Hematopoietic multipotent progenitor cell (in vitro differentiated cells): Measurements from ENCODE around the gene NXNL2. TPM values are rescaled to one million over a fixed set of nuclear protein-coding genes. Genes with fewer than 3 reads are reported as not detected.
A peak's percentile ranks its signal among the peaks of the same experiment; 100 is the strongest.

ENCODE experiments used
- DNase-seq, 3 donors: peaks; one replicate each; pipeline ENCODE4 v3.0.0-alpha.2; 2011 to 2015; ENCODE audit warnings: low read depth in 2 of 3, low spot score in 2 of 3
- total RNA-seq: library from RNA; depleted of rRNA; stranded (reverse); fragments of >200 nt; gene quantifications from one replicate; pipeline ENCODE4 v1.2.3, GENCODE V29; 2012

Gene NXNL2
- total RNA-seq, 1 donor = 0.54 TPM

DNA sequence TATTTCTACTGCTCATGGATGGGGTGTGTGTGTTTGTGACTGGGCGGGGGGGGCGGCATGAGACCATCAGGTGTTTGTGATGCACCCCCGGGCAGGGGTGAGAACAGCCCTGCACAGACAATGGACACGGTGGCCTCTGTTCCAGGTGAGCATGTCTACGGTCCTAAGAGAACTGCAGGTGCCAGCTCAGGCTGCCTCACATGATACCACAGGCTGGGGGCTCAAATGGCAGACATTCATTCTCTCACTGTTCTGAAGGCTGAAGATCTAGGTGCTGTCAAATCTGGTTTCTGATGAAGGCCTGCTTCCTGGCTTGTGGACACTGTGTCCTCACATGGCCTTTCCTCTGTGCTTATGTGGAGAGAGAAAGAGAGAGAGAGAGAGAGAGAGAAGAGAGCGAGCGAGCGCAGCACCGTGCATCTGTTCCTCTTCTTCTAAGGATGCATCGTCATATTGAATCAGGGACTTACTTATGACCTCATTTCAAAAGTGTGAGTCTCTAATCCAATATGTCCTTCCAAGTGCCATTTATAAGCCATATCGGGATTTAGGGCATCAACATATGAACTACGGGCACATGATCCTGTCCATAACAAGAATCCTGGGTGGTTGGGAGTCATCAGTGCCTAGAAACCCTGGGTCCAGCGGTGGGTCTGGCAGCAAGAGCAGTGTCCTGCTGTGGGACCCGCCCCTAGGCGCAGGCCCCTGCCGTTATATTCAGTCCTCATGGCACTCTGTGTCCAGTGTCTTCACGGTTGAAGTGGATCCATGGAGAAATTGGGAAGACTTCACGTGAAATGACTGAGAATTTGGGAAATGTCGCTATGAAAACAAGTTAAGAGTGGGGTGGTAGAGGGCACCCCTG is 42.5 kb downstream of the NXNL2 start:
- DNase-seq = no peak

GRCh38 chr9:88578121-88579049 is 43.4 kb downstream of the NXNL2 start:
- peak; percentile 32 to 59 (median 50) for DNase-seq

DNA sequence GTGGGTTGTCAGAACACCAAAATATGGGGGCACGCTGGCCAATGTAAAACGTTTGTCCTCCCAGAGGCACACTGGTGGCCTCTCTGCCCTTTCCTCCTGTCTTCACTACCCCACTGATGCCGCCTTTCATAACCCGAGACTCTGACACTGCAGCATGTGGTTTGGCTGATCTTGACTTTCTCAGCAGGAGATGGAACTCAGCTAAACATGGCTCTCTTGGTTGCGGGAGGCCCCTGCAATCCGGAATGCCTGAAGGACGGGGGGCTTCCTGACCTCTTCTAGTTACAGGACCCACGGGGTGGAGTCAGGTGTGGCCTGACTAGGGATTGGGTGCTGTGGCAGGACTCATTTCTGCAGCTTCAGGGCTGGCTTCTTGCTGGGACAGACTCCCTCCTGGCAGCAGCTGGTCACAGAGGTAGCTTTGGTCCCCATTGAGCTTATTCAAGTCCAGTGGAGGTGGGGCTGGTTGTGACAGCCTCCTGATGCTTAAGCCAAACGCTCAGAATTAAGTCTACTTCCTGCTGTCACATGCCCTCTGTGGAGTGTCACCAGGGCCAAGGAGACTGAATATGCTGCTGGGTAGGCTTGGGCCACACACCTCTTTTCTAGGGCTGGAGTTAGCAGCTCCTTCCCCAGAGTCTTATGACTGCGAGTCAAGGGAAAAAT is 44.2 kb downstream of the NXNL2 start:
- DNase-seq = no peak

DNA sequence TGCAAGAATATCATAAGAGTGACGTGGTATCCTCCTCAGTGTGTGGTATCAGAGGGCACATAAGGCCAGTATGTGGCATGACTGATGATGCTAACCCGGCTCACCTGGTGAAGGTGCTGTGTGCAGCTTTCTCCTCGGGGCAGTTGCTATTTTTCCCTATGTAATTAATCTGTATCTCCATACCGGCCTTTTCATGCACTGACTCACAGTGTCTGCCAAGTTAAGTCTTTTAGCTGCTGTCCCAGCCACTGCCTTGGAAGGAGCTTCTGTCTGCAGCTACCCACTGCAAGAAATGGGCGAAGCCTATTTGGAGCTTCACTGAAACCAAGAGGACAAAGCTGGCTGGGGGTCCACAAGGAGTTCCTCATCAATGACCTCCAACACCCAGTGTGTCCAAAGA is 46.0 kb downstream of the NXNL2 start:
- DNase-seq = no peak

GRCh38 chr9:88583901-88584596 is 49.1 kb downstream of the NXNL2 start:
- DNase-seq = peak in 1 of 3 donors; percentile 27

- DNase-seq = no peak
Observed at GRCh38 chr9:88585426-88585825, 50.4 kb downstream of the NXNL2 start.

GRCh38 chr9:88586452-88586851 is 51.5 kb downstream of the NXNL2 start:
- DNase-seq = no peak

GRCh38 chr9:88587182-88587581 is 52.2 kb downstream of the NXNL2 start:
- DNase-seq = no peak

DNA sequence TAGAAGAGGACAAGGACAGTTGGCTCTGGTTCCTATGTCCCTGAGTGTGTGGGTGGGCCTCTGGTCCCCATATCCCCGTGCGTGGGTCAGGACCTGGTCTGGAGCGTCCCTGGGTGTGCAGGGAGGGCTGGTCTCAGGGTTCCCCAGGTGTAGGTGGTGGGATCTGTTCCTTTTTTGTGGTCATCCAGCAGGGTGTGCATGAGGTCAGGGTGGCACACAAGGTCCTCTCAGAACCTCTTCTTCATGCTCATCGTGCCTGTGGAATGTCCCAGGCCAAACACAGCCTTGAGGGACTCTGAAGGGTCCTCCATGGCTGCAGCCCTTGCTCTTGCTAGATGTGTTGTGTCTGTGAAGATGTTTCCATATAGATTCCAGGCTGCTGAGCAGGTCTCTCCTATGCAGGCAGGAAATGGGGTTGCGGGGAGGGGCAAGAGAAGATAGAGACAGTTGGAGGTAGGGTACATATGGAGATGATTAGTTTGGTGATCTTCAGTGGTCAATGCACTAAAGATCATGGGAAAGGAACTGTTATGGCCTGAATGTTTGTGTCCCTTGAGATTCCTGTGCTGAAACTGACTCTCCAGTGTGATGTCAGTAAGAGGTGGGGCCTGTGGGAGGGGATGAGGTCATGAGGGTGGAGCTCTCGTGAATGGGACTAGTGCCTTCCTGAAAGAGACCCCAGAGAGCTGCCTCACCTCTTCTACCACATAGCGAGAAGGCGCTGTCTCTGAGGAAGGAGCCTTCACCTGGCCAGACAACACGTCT is 53.1 kb downstream of the NXNL2 start:
- no peak for DNase-seq

DNA sequence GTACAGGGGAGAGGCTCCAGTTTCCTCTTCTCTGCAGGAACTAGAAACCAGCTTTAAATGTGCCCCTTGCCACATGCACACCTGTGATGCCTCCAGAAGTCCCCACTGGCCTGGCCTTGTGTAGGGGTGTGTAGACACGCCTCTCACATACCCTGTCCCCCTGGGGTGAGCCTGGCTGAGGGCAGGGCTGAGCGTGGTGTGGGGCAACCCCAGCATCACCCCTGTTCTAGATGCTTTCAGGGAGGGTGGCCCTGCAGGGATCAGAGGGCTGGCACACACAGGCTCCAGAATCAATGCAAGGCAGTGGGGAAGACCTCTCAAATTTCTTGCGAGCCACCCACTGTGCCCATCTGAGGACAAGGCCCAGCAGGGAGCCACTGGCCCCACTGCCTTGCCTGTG is 54.7 kb downstream of the NXNL2 start:
- no peak for DNase-seq

DNA sequence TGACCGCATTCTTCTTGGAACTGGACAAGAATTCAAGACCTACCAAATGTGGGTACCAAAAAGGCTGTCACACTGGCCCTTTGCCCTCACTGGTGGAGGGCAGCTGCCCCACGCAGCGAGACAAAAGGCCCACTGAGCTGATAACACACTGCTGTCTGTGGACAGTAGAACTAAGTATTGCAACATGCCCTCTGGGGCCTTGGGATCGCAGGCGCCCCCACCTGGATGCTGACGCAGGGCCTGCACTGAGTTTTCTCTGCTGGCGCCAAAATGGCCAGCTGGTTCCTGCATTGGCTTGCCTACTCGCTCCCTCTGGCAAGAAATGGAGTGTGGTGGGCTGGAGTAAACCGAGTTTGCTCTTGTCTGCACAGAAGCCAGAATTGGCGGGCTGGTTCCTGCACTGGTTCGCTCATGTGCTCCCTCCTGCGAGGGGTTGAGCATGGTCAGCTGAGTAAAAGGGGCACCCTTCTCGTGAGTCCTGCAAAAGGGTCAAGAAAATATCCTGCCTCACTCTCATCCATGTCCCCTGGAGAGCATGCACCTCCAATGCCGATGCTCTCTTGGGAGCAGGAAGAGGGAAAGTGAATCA is 55.7 kb downstream of the NXNL2 start:
- DNase-seq = no peak

DNA sequence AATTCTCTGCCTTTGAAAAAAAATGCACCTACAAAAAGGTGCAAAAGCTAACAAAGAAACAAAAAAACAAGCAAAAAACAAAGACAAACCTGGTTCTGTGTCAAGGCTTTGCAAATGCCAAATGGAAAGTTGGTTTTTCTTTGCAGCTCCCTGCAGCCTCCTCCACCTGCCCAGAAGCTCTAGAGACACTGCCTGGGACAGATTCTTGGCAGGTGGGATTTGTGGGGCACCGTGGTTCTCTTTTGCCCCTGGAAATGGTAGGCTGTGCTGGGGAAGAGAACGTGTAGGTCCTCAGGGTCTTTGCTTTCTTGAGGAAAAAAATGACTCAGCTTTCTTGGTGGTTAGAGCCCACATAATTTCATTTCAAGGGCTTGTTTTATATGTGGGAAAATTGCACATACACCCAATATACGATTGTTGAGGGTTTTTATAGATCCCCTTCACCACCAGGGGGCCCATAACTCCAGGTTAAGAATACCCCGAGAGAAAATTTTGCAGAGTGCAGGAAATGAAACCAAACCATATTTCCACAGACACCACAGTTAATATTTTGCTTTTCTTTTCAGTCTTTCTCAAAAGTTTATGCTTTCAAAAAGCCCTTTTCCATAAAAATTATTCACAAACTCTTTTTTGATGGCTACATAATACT is 58.7 kb downstream of the NXNL2 start:
- DNase-seq = peak in 2 of 3 donors; percentile 56 to 80

Other genes starting within 250 kb of the NXNL2 start
- gene SPIN1, start 146.7 kb upstream of the NXNL2 start, total RNA-seq = 64.1 TPM